WTC11 (cell line): Measurements from ENCODE around the gene CCDC80. TPM values are rescaled to one million over a fixed set of nuclear protein-coding genes. Genes with fewer than 3 reads are reported as not detected.

Source experiments
- ATAC-seq: fragments of 200-7000 bp; cut with Tn5 transposase; 2 replicates; pipeline ENCODE4 v1.10.0; 2021; ENCODE audit warnings: mild to moderate bottlenecking, moderate library complexity
- CTCF ChIA-PET: fragments of 300-600 bp; sonication (Branson Sonifier 250); formaldehyde crosslinking; loops from one replicate; lab custom pipeline; 2021; ENCODE audit warnings: antibody characterized with exemption; lab: Charles Lee
- POLR2A ChIA-PET: fragments of 350-600 bp; sonication (Branson Sonifier 250); formaldehyde crosslinking; loops from one replicate; lab custom pipeline; 2021; ENCODE audit warnings: antibody characterized with exemption; lab: Charles Lee
- DNase-seq: peaks from one replicate; pipeline ENCODE4 v3.0.0; 2021; ENCODE audit warnings: low spot score
- H3K27ac Mint-ChIP-seq: 2 replicates; pipeline ENCODE4 v1.8.0; 2021; ENCODE audit warnings: mixed read lengths
- H3K27me3 Mint-ChIP-seq: 2 replicates; pipeline ENCODE4 v1.8.0; 2021; ENCODE audit warnings: low read depth, mild to moderate bottlenecking, moderate library complexity, mixed read lengths
- H3K36me3 Mint-ChIP-seq: 2 replicates; pipeline ENCODE4 v1.8.0; 2021; ENCODE audit warnings: mixed read lengths
- H3K4me1 Mint-ChIP-seq: 2 replicates; pipeline ENCODE4 v1.8.0; 2022; ENCODE audit warnings: mixed read lengths
- H3K4me3 Mint-ChIP-seq: 2 replicates; pipeline ENCODE4 v1.8.0; 2021; ENCODE audit warnings: mild to moderate bottlenecking, moderate library complexity, mixed read lengths
- H3K9me3 Mint-ChIP-seq: 2 replicates; pipeline ENCODE4 v1.8.0; 2021; ENCODE audit warnings: mixed read lengths
- AR ChIP-seq: fragments of 250-450 bp; sonication (Bioruptor Pico); IDR thresholded peaks from 2 replicates; pipeline ENCODE4 v1.9.0; 2021; ENCODE audit warnings: mild to moderate bottlenecking
- E2F1 ChIP-seq: sonication (generic); formaldehyde crosslinking; IDR thresholded peaks from 2 replicates; pipeline ENCODE4 v1.8.0; 2022; ENCODE audit warnings: mild to moderate bottlenecking, missing genetic modification reagents
- FOXJ3 ChIP-seq: sonication (generic); formaldehyde crosslinking; IDR thresholded peaks from 2 replicates; pipeline ENCODE4 v1.9.0; 2021; ENCODE audit warnings: missing genetic modification reagents, mild to moderate bottlenecking, borderline replicate concordance
- KAT7 ChIP-seq: sonication (generic); formaldehyde crosslinking; IDR thresholded peaks from 2 replicates; pipeline ENCODE4 v1.8.1; 2023; ENCODE audit warnings: missing genetic modification reagents, mild to moderate bottlenecking, borderline replicate concordance
- NFATC4 ChIP-seq: fragments of 250-450 bp; sonication (Bioruptor Pico); IDR thresholded peaks from 2 replicates; pipeline ENCODE4 v1.9.0; 2021; ENCODE audit warnings: mild to moderate bottlenecking
- PRRX2 ChIP-seq: fragments of 250-450 bp; sonication (Bioruptor Pico); IDR thresholded peaks from 2 replicates; pipeline ENCODE4 v1.8.0; 2021; ENCODE audit warnings: mild to moderate bottlenecking
- ZNF317 ChIP-seq: sonication (generic); formaldehyde crosslinking; IDR thresholded peaks from 2 replicates; pipeline ENCODE4 v1.8.1; 2023; ENCODE audit warnings: low read depth, mild to moderate bottlenecking, moderate library complexity, missing genetic modification reagents, borderline replicate concordance
- ZNF396 ChIP-seq: fragments of 250-450 bp; sonication (Bioruptor Pico); IDR thresholded peaks from 2 replicates; pipeline ENCODE4 v1.8.0; 2021; ENCODE audit warnings: mild to moderate bottlenecking, moderate library complexity, borderline replicate concordance
- ZNF532 ChIP-seq: fragments of 250-450 bp; sonication (Bioruptor Pico); IDR thresholded peaks from 2 replicates; pipeline ENCODE4 v1.9.0; 2021; ENCODE audit warnings: mild to moderate bottlenecking, borderline replicate concordance
- total RNA-seq: library from RNA; stranded (reverse); gene quantifications from 3 replicates; pipeline ENCODE4 v1.2.3, GENCODE V29; 2021
- TF ChIP-seq, protein P1 (sequence below): fragments of 250-450 bp; sonication (Bioruptor Pico); IDR thresholded peaks from 2 replicates; pipeline ENCODE4 v2.1.2; 2022; ENCODE audit warnings: mild to moderate bottlenecking, moderate library complexity
- TF ChIP-seq, protein P2 (sequence below): sonication (generic); formaldehyde crosslinking; IDR thresholded peaks from 2 replicates; pipeline ENCODE4 v1.8.1; 2022; ENCODE audit warnings: mild to moderate bottlenecking, missing genetic modification reagents, moderate library complexity, borderline replicate concordance
- TF ChIP-seq, protein P3 (sequence below): sonication (generic); formaldehyde crosslinking; IDR thresholded peaks from 2 replicates; pipeline ENCODE4 v1.8.0; 2022; ENCODE audit warnings: mild to moderate bottlenecking, missing genetic modification reagents

The CCDC80 gene
- total RNA-seq, 1 experiment from 2014 or later: 10.9 TPM

GRCh38 chr3:112644453-112644852 is 3.5 kb upstream of the CCDC80 start:
- H3K27me3 Mint-ChIP-seq: no peaks in the 10 kb centered on the region
- H3K36me3 Mint-ChIP-seq: no peaks in the 10 kb centered on the region
- peaks cover under 1% of the 10 kb centered on the region; the same call in 1 of the 2 replicates for H3K9me3 Mint-ChIP-seq
- DNase-seq (no peak), ATAC-seq (no peak)
- peaks cover 23% of the 10 kb centered on the region for H3K4me1 Mint-ChIP-seq
- TF ChIP-seq E2F1 (CRISPR knock-in tag) (no peak), PRRX2 (CRISPR knock-in tag) (no peak), NFATC4 (CRISPR knock-in tag) (no peak), ZNF532 (CRISPR knock-in tag) (no peak), ZNF396 (CRISPR knock-in tag) (no peak), FOXJ3 (CRISPR knock-in tag) (no peak), ZNF317 (CRISPR knock-in tag) (no peak), AR (no peak)
- TF ChIP-seq, protein P1, sequence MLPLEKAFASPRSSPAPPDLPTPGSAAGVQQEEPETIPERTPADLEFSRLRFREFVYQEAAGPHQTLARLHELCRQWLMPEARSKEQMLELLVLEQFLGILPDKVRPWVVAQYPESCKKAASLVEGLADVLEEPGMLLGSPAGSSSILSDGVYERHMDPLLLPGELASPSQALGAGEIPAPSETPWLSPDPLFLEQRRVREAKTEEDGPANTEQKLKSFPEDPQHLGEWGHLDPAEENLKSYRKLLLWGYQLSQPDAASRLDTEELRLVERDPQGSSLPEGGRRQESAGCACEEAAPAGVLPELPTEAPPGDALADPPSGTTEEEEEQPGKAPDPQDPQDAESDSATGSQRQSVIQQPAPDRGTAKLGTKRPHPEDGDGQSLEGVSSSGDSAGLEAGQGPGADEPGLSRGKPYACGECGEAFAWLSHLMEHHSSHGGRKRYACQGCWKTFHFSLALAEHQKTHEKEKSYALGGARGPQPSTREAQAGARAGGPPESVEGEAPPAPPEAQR (CRISPR knock-in tag): no peak
- TF ChIP-seq, protein P2, sequence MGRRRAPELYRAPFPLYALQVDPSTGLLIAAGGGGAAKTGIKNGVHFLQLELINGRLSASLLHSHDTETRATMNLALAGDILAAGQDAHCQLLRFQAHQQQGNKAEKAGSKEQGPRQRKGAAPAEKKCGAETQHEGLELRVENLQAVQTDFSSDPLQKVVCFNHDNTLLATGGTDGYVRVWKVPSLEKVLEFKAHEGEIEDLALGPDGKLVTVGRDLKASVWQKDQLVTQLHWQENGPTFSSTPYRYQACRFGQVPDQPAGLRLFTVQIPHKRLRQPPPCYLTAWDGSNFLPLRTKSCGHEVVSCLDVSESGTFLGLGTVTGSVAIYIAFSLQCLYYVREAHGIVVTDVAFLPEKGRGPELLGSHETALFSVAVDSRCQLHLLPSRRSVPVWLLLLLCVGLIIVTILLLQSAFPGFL (CRISPR knock-in tag): no peak
- no peak overlapping the region for H3K4me3 Mint-ChIP-seq
- POLR2A ChIA-PET: interaction anchor here (0.5 kb wide), 1 partner anchor 348 kb away, joined by 5 read pairs; no protein-coding TSS in a partner anchor
- H3K27ac Mint-ChIP-seq: no peak overlapping the region
- CTCF ChIA-PET: interaction anchor here (3.8 to 7.5 kb wide), 2 partner anchors 62 to 90 kb away, joined by 21 to 66 read pairs; no protein-coding TSS in a partner anchor

GRCh38 chr3:112643621-112644240 is 2.8 kb upstream of the CCDC80 start:
- peaks cover 7% of the 10 kb centered on the region for H3K9me3 Mint-ChIP-seq
- H3K4me1 Mint-ChIP-seq: peaks cover 21% of the 10 kb centered on the region
- H3K27me3 Mint-ChIP-seq: no peaks in the 10 kb centered on the region
- DNase-seq (no peak), ATAC-seq (no peak)
- no peak overlapping the region for H3K4me3 Mint-ChIP-seq
- no peak for TF ChIP-seq KAT7 (CRISPR knock-in tag)
- TF ChIP-seq, protein P3, sequence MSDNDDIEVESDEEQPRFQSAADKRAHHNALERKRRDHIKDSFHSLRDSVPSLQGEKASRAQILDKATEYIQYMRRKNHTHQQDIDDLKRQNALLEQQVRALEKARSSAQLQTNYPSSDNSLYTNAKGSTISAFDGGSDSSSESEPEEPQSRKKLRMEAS (CRISPR knock-in tag): peak; percentile 30; the same call in 1 of the 2 replicates
- ChIA-PET CTCF (interaction anchor here (0.6 to 7.5 kb wide), 14 partner anchors 9 to 532 kb away, joined by 3 to 66 read pairs (median 6); no protein-coding TSS in a partner anchor), POLR2A (no interaction called here)
- no peak overlapping the region for H3K27ac Mint-ChIP-seq
- H3K36me3 Mint-ChIP-seq: no peaks in the 10 kb centered on the region
